Measurements from ENCODE around the gene IZUMO4. TPM values are rescaled to one million over a fixed set of nuclear protein-coding genes. Genes with fewer than 3 reads are reported as not detected.

Gene IZUMO4
- total and polyA plus RNA-seq, 2 donors (not counting 1 experiment from before 2014, with no cell fraction given): 34.8 to 93.9 TPM

- Histone ChIP-seq H3K27me3 (replicated peaks in 1 of 4; ENCODE audit: control extremely low read depth in 1 of 4, control insufficient read depth in 3 of 4, insufficient read depth in 4 of 4, low read length in 3 of 4) (no peaks in the 10 kb centered on the region), H3K4me3 (ENCODE audit: control extremely low read depth in 1 of 5, extremely low read depth in 1 of 5, insufficient read depth in 1 of 5, low read depth in 2 of 5, low read length in 4 of 5) (peak overlapping the region; percentile 62 to 98 (median 94)), H3K4me1 (ENCODE audit: control insufficient read depth in 2 of 2, insufficient read depth in 2 of 2, low read length in 2 of 2) (peaks cover 80 to 85% of the 10 kb centered on the region in 2 donors), H3K4me2 (replicated peaks; ENCODE audit: low read depth, low read length, poor library complexity, severe bottlenecking) (peak overlapping the region; percentile 92), H4K20me1 (ENCODE audit: control insufficient read depth, insufficient read depth, low read length, poor library complexity, severe bottlenecking) (peaks cover 60% of the 10 kb centered on the region), H3K36me3 (replicated peaks in 1 of 2; ENCODE audit: control extremely low read depth in 1 of 2, control insufficient read depth in 1 of 2, extremely low read depth in 1 of 2, insufficient read depth in 2 of 2, low read length in 1 of 2) (peaks cover 0 to 47% of the 10 kb centered on the region in 2 experiments), H3K79me2 (ENCODE audit: control insufficient read depth, insufficient read depth, low read length) (peaks cover 60% of the 10 kb centered on the region), H3K9ac (ENCODE audit: low read length) (peak overlapping the region; percentile 78), H3K9me3 (ENCODE audit: control extremely low read depth in 1 of 3, control insufficient read depth in 2 of 3, insufficient read depth in 1 of 3, low read length in 2 of 3) (no peaks in the 10 kb centered on the region), H2AFZ (ENCODE audit: insufficient read depth, low read depth, low read length, poor library complexity, severe bottlenecking) (no peak overlapping the region), H3K27ac (ENCODE audit: low read length in 2 of 2) (peak overlapping the region; percentile 92 to 98)
- DNase-seq (peak; percentile 92), ATAC-seq (ENCODE audit: low read depth) (peak; percentile 57)
- intact Hi-C loops (cut with micrococcal nuclease): loop anchor here (1.0 to 2.0 kb wide), 4 partner anchors 8 to 40 kb away; no protein-coding TSS in a partner anchor
- ChIA-PET CTCF (interaction anchor here (0.5 to 2.0 kb wide), 6 partner anchors 8 to 106 kb away, joined by 3 to 10 read pairs (median 3); partner anchors contain the start of gene IZUMO4), POLR2A (interaction anchor here (0.7 to 8.2 kb wide), 16 partner anchors 8 to 164 kb away, joined by 3 to 111 read pairs (median 4); partner anchors contain the start of genes ABHD17A, IZUMO4 and MOB3A)
- Mint-ChIP-seq H3K4me1 (peaks cover 67% of the 10 kb centered on the region), H3K4me3 (peak overlapping the region; percentile 99), H3K27ac (peak overlapping the region; percentile 98), H3K27me3 (no peaks in the 10 kb centered on the region), H3K9me3 (ENCODE audit: insufficient read depth) (no peaks in the 10 kb centered on the region)
- 0% methylated on average over 9 of the region's 16 CpGs for WGBS (ENCODE audit: insufficient coverage)
- TF ChIP-seq EZH2 (IDR thresholded peaks at IDR 0.05; ENCODE audit: borderline replicate concordance, insufficient read depth, low read depth, low read length, poor library complexity, severe bottlenecking) (no peak), CTCF (IDR thresholded peaks at IDR 0.05) (no peak)
These were observed 46.9 kb upstream of the IZUMO4 start for GRCh38 chr19:2049741-2050348.

Measured in B cell (primary cell).